GM12878 (cell line): ENCODE data around the gene PLXNA2.

Source experiments
- ASH2L ChIP-seq: fragments of 300-600, 200-600 bp; sonication (generic); IDR thresholded peaks from 2 replicates; pipeline ENCODE4 v1.6.1; 2017; ENCODE audit warnings: low read depth, mild to moderate bottlenecking, borderline replicate concordance
- CTCF ChIP-seq, 3 experiments: IDR thresholded peaks in 2 of 3; conservative IDR thresholded peaks in 1 of 3; 2 replicates each; pipeline ENCODE4 v1.5.1; 2011; ENCODE audit warnings: low read depth in 3 of 3, low read length in 3 of 3, mild to moderate bottlenecking in 3 of 3, control low read depth in 2 of 3, moderate library complexity in 2 of 3, inconsistent platforms in 1 of 3, mixed read lengths in 1 of 3; ENCODE audit not compliant: control insufficient read depth in 2 of 3, insufficient read depth in 1 of 3; ENCODE audit errors: extremely low read depth in 1 of 3
- ZBTB33 ChIP-seq: fragments of 450-650 bp; IDR thresholded peaks from 2 replicates; pipeline ENCODE4 v1.6.1; 2017; ENCODE audit warnings: mild to moderate bottlenecking

GRCh38 chr1:208276757-208277435 lies 32.7 kb upstream of the PLXNA2 start:
- no peak for TF ChIP-seq ASH2L
- no peak for TF ChIP-seq ZBTB33
- no peak for TF ChIP-seq CTCF (IDR thresholded peaks at IDR 0.05 in 2 of 3, conservative IDR thresholded peaks at IDR 0.05 in 1 of 3; ENCODE audit: control insufficient read depth in 2 of 3, extremely low read depth in 1 of 3, insufficient read depth in 1 of 3, low read depth in 3 of 3, low read length in 3 of 3)
